ENCODE measurements around the gene KLHL25.

GRCh38 chr15:85730001-85730820 lies 64.5 kb downstream of the KLHL25 start:
- TF ChIP-seq RFX5 (IDR thresholded peaks at IDR 0.05), result no peak
- TF ChIP-seq BHLHE40 (IDR thresholded peaks at IDR 0.05; ENCODE audit: low read depth, low read length), result no peak
- TF ChIP-seq HDAC2 (IDR thresholded peaks at IDR 0.05), result no peak
- no peak for TF ChIP-seq POLR2A (IDR thresholded peaks at IDR 0.05; ENCODE audit: low read length)
- TF ChIP-seq NFE2L2 (conservative IDR thresholded peaks at IDR 0.05; ENCODE audit: low read length), result no peak
- TF ChIP-seq, protein P1, sequence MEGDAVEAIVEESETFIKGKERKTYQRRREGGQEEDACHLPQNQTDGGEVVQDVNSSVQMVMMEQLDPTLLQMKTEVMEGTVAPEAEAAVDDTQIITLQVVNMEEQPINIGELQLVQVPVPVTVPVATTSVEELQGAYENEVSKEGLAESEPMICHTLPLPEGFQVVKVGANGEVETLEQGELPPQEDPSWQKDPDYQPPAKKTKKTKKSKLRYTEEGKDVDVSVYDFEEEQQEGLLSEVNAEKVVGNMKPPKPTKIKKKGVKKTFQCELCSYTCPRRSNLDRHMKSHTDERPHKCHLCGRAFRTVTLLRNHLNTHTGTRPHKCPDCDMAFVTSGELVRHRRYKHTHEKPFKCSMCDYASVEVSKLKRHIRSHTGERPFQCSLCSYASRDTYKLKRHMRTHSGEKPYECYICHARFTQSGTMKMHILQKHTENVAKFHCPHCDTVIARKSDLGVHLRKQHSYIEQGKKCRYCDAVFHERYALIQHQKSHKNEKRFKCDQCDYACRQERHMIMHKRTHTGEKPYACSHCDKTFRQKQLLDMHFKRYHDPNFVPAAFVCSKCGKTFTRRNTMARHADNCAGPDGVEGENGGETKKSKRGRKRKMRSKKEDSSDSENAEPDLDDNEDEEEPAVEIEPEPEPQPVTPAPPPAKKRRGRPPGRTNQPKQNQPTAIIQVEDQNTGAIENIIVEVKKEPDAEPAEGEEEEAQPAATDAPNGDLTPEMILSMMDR (IDR thresholded peaks at IDR 0.05), result peak; percentile 91
- TF ChIP-seq, protein P2, sequence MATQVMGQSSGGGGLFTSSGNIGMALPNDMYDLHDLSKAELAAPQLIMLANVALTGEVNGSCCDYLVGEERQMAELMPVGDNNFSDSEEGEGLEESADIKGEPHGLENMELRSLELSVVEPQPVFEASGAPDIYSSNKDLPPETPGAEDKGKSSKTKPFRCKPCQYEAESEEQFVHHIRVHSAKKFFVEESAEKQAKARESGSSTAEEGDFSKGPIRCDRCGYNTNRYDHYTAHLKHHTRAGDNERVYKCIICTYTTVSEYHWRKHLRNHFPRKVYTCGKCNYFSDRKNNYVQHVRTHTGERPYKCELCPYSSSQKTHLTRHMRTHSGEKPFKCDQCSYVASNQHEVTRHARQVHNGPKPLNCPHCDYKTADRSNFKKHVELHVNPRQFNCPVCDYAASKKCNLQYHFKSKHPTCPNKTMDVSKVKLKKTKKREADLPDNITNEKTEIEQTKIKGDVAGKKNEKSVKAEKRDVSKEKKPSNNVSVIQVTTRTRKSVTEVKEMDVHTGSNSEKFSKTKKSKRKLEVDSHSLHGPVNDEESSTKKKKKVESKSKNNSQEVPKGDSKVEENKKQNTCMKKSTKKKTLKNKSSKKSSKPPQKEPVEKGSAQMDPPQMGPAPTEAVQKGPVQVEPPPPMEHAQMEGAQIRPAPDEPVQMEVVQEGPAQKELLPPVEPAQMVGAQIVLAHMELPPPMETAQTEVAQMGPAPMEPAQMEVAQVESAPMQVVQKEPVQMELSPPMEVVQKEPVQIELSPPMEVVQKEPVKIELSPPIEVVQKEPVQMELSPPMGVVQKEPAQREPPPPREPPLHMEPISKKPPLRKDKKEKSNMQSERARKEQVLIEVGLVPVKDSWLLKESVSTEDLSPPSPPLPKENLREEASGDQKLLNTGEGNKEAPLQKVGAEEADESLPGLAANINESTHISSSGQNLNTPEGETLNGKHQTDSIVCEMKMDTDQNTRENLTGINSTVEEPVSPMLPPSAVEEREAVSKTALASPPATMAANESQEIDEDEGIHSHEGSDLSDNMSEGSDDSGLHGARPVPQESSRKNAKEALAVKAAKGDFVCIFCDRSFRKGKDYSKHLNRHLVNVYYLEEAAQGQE (IDR thresholded peaks at IDR 0.05), result no peak
- no peak for TF ChIP-seq HOXB5 (CRISPR knock-in tag; IDR thresholded peaks at IDR 0.05)

All from A549 (cell line).